ENCODE measurements around the gene ITCH.

DNA sequence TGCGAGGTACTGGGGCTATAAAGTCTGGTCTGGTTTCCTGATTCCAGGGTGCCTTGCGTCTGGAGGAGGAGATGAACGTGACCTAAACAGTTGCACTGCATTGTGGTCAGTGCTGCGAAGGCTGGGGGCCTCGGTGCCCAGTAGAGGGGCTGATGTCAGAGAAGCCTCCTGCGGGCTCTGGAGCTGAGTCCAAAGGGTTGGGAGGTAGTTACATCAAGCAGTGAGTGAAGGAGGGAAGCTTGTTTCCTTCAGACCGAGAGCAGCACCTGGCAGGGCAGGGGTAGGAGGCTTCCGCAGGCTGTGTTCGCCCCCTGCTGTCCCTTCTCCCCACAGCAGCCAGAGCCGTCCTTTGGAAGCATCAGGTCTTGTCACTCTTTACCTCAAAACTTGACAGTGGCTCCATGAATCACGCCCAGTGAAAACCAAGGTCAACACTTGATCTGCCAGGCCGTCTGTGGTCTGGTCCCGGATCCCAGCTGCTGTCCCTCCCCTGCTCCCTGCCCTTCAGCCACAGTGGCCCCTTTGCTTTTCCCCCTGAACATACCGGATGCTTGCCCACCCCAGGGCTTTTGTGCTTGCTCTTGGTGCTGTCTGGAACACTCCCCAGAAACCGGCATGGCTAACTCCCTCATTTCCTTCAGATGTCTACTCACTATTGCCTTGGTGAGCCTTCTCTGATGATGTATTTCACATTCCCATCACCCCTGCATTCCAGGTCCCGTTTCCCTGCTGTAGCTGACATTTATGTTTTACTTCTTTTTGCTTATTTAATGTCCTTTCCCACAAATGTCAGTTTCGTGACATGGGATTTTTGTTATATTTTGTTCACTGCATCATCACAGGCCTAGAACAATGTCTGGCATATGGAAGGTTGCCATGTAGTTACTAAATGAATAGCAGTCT lies 160.1 kb downstream of the ITCH start:
- TF ChIP-seq, protein P1, sequence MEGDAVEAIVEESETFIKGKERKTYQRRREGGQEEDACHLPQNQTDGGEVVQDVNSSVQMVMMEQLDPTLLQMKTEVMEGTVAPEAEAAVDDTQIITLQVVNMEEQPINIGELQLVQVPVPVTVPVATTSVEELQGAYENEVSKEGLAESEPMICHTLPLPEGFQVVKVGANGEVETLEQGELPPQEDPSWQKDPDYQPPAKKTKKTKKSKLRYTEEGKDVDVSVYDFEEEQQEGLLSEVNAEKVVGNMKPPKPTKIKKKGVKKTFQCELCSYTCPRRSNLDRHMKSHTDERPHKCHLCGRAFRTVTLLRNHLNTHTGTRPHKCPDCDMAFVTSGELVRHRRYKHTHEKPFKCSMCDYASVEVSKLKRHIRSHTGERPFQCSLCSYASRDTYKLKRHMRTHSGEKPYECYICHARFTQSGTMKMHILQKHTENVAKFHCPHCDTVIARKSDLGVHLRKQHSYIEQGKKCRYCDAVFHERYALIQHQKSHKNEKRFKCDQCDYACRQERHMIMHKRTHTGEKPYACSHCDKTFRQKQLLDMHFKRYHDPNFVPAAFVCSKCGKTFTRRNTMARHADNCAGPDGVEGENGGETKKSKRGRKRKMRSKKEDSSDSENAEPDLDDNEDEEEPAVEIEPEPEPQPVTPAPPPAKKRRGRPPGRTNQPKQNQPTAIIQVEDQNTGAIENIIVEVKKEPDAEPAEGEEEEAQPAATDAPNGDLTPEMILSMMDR (IDR thresholded peaks at IDR 0.05 in 2 of 3, conservative IDR thresholded peaks at IDR 0.05 in 1 of 3; ENCODE audit: borderline replicate concordance in 1 of 3, insufficient read depth in 1 of 3, low read depth in 2 of 3, low read length in 2 of 3), result peak; percentile 83 to 84 (median 84)
- TF ChIP-seq EGR1 (IDR thresholded peaks at IDR 0.05; ENCODE audit: low read depth), result no peak
- peak; percentile 90 for TF ChIP-seq RAD21 (IDR thresholded peaks at IDR 0.05; ENCODE audit: low read depth)
- TF ChIP-seq FOSL1 (IDR thresholded peaks at IDR 0.05; ENCODE audit: low read depth), result no peak
- no peak for TF ChIP-seq POLR2A (IDR thresholded peaks at IDR 0.05; ENCODE audit: borderline replicate concordance, extremely low read depth, insufficient read depth, insufficient read length)
- TF ChIP-seq CEBPB (IDR thresholded peaks at IDR 0.05; ENCODE audit: low read depth), result no peak
- TF ChIP-seq JUND (IDR thresholded peaks at IDR 0.05), result no peak
- TF ChIP-seq SRF (IDR thresholded peaks at IDR 0.05; ENCODE audit: low read depth), result no peak
- no peak for TF ChIP-seq EZH2phosphoT487 (IDR thresholded peaks at IDR 0.05; ENCODE audit: borderline replicate concordance)
- no peak for TF ChIP-seq POLR2AphosphoS5 (IDR thresholded peaks at IDR 0.05; ENCODE audit: low read depth, low read length)
- TF ChIP-seq ZNF274 (IDR thresholded peaks at IDR 0.05; ENCODE audit: low read depth, low read length), result no peak
